Activated CD4-positive, alpha-beta T cell treated with anti-CD3 and anti-CD28 coated beads, Interleukin-2, amount 50 U/mL, for 1 hour (primary cell): ENCODE data around the gene CAGE1.
"Not testable (repeated sequence)": the region's sequence is repeated elsewhere in the genome, so short reads cannot be mapped to it uniquely, and the experiment has no call there.

Source experiments
- DNase-seq: peaks from one replicate; pipeline ENCODE4 v3.0.0-alpha.2; 2020

CAGE1 gene

GRCh38 chr6:7335519-7335918, 54.0 kb downstream of the CAGE1 start:
- no peak for DNase-seq

GRCh38 chr6:7334685-7335084, 54.9 kb downstream of the CAGE1 start:
- DNase-seq, result no peak

GRCh38 chr6:7332090-7332745, 57.3 kb downstream of the CAGE1 start:
- DNase-seq, result no peak

GRCh38 chr6:7331452-7331851, 58.1 kb downstream of the CAGE1 start:
- DNase-seq, result no peak

- DNase-seq, result no peak
Measured at GRCh38 chr6:7328243-7328642, 61.3 kb downstream of the CAGE1 start.

GRCh38 chr6:7325750-7326149, 63.8 kb downstream of the CAGE1 start:
- no peak for DNase-seq

- no peak for DNase-seq
Measured at GRCh38 chr6:7324520-7324919, 65.0 kb downstream of the CAGE1 start.

GRCh38 chr6:7323074-7323473, 66.5 kb downstream of the CAGE1 start:
- no peak for DNase-seq

GRCh38 chr6:7321866-7322265, 67.7 kb downstream of the CAGE1 start:
- DNase-seq, result not testable (repeated sequence)

GRCh38 chr6:7319406-7319805, 70.1 kb downstream of the CAGE1 start:
- DNase-seq, result not testable (repeated sequence)

- DNase-seq, result no peak
Measured at GRCh38 chr6:7317538-7317937, 72.0 kb downstream of the CAGE1 start.

- DNase-seq, result no peak
Measured at GRCh38 chr6:7316658-7317533, 72.6 kb downstream of the CAGE1 start.

- no peak for DNase-seq
Measured at GRCh38 chr6:7315948-7316365, 73.6 kb downstream of the CAGE1 start.

GRCh38 chr6:7315087-7315947, 74.2 kb downstream of the CAGE1 start:
- DNase-seq, result not testable (repeated sequence)

- DNase-seq, result no peak
Measured at GRCh38 chr6:7314414-7314813, 75.1 kb downstream of the CAGE1 start.

- no peak for DNase-seq
Measured at GRCh38 chr6:7313505-7314165, 75.9 kb downstream of the CAGE1 start.

GRCh38 chr6:7312616-7313504, 76.7 kb downstream of the CAGE1 start, which contains the start of gene SSR1:
Gene SSR1, minus strand, starts transcription at chr6:7313199. Its CDS starts 79 bp downstream, at chr6:7313120.
- DNase-seq, result peak; percentile 86

- DNase-seq, result no peak
Measured at GRCh38 chr6:7311917-7312615, 77.5 kb downstream of the CAGE1 start.

GRCh38 chr6:7311176-7311575, 78.4 kb downstream of the CAGE1 start:
- no peak for DNase-seq

- DNase-seq, result no peak
Measured at GRCh38 chr6:7309050-7309449, 80.5 kb downstream of the CAGE1 start.

GRCh38 chr6:7307533-7307932, 82.0 kb downstream of the CAGE1 start:
- DNase-seq, result no peak
